Osteocyte (in vitro differentiated cells): ENCODE results near the gene ERCC6L2. TPM values are rescaled to one million over a fixed set of nuclear protein-coding genes. Genes with fewer than 3 reads are reported as not detected.

Experiments used
- DNase-seq: peaks from one replicate; pipeline ENCODE4 v3.0.0; 2021; ENCODE audit warnings: mixed read lengths; ENCODE audit not compliant: unreplicated experiment; ENCODE audit errors: extremely low spot score
- H3K27ac Mint-ChIP-seq: one replicate; pipeline ENCODE4 v1.8.0; 2021; ENCODE audit warnings: mild to moderate bottlenecking, mixed read lengths; ENCODE audit not compliant: unreplicated experiment
- H3K27me3 Mint-ChIP-seq: one replicate; pipeline ENCODE4 v1.8.0; 2021; ENCODE audit warnings: mixed read lengths; ENCODE audit not compliant: unreplicated experiment
- H3K36me3 Mint-ChIP-seq: one replicate; pipeline ENCODE4 v1.8.0; 2021; ENCODE audit warnings: mixed read lengths; ENCODE audit not compliant: unreplicated experiment
- H3K4me1 Mint-ChIP-seq: one replicate; pipeline ENCODE4 v1.8.0; 2021; ENCODE audit warnings: mixed read lengths; ENCODE audit not compliant: unreplicated experiment
- H3K4me3 Mint-ChIP-seq: one replicate; pipeline ENCODE4 v1.8.0; 2021; ENCODE audit warnings: mild to moderate bottlenecking, moderate library complexity, mixed read lengths; ENCODE audit not compliant: unreplicated experiment
- H3K9me3 Mint-ChIP-seq: one replicate; pipeline ENCODE4 v1.8.0; 2021; ENCODE audit warnings: mixed read lengths; ENCODE audit not compliant: unreplicated experiment
- CTCF ChIP-seq: fragments of 200-600 bp; sonication (generic); IDR thresholded peaks from 2 replicates; pipeline ENCODE4 v1.5.0; 2021; ENCODE audit warnings: antibody characterized with exemption, mild to moderate bottlenecking, moderate library complexity
- total RNA-seq: library from RNA; stranded (reverse); gene quantifications from 2 replicates; pipeline ENCODE4 v1.2.1, GENCODE V29; 2021

Gene ERCC6L2
- total RNA-seq, 1 donor from 2014 or later: 50.5 TPM

- TF ChIP-seq CTCF: no peak
- peaks cover 5% of the 10 kb centered on the region for H3K36me3 Mint-ChIP-seq
- no peaks in the 10 kb centered on the region for H3K9me3 Mint-ChIP-seq
- peak overlapping the region; percentile 8 for H3K27ac Mint-ChIP-seq
- no peaks in the 10 kb centered on the region for H3K27me3 Mint-ChIP-seq
- H3K4me3 Mint-ChIP-seq: no peak overlapping the region
- peaks cover 49% of the 10 kb centered on the region for H3K4me1 Mint-ChIP-seq
- DNase-seq: no peak
Observed at GRCh38 chr9:95854386-95855020, 21.0 kb upstream of the ERCC6L2 start.

GRCh38 chr9:95855961-95856360, 19.5 kb upstream of the ERCC6L2 start:
- no peak for TF ChIP-seq CTCF
- Mint-ChIP-seq H3K36me3 (peaks cover 4% of the 10 kb centered on the region), H3K4me1 (peaks cover 49% of the 10 kb centered on the region), H3K9me3 (no peaks in the 10 kb centered on the region), H3K27me3 (no peaks in the 10 kb centered on the region), H3K4me3 (no peak overlapping the region), H3K27ac (no peak overlapping the region)
- DNase-seq: no peak

GRCh38 chr9:95857124-95857523, 18.4 kb upstream of the ERCC6L2 start:
- Mint-ChIP-seq H3K36me3 (peaks cover 9% of the 10 kb centered on the region), H3K4me3 (no peak overlapping the region), H3K4me1 (peaks cover 46% of the 10 kb centered on the region), H3K27ac (no peak overlapping the region), H3K9me3 (peaks cover 7% of the 10 kb centered on the region), H3K27me3 (no peaks in the 10 kb centered on the region)
- no peak for TF ChIP-seq CTCF
- DNase-seq: no peak

- DNase-seq: no peak
- peaks cover 39% of the 10 kb centered on the region for H3K4me1 Mint-ChIP-seq
- TF ChIP-seq CTCF: no peak
- peaks cover 13% of the 10 kb centered on the region for H3K9me3 Mint-ChIP-seq
- H3K27ac Mint-ChIP-seq: no peak overlapping the region
- H3K27me3 Mint-ChIP-seq: no peaks in the 10 kb centered on the region
- peaks cover 15% of the 10 kb centered on the region for H3K36me3 Mint-ChIP-seq
- H3K4me3 Mint-ChIP-seq: no peak overlapping the region
Observed at GRCh38 chr9:95857896-95858295, 17.6 kb upstream of the ERCC6L2 start.

- Mint-ChIP-seq H3K4me3 (no peak overlapping the region), H3K36me3 (peaks cover 22% of the 10 kb centered on the region), H3K27ac (no peak overlapping the region), H3K4me1 (peaks cover 10% of the 10 kb centered on the region), H3K27me3 (no peaks in the 10 kb centered on the region), H3K9me3 (peaks cover 20% of the 10 kb centered on the region)
- no peak for TF ChIP-seq CTCF
- no peak for DNase-seq
Observed at GRCh38 chr9:95862343-95862742, 13.1 kb upstream of the ERCC6L2 start.
